Embryonic facial prominence (tissue), 1 donor: ENCODE data around the gene CSAG1.
"Not testable (repeated sequence)": the region's sequence is repeated elsewhere in the genome, so short reads cannot be mapped to it uniquely, and the experiment has no call there.

Experiments used
- DNase-seq: peaks from one replicate; pipeline ENCODE4 v3.0.0-alpha.2; 2016; ENCODE audit errors: extremely low spot score

CSAG1 gene

GRCh38 chrX:152700390-152700789 lies 33.1 kb downstream of the CSAG1 start:
- not testable (repeated sequence) for DNase-seq

GRCh38 chrX:152697952-152698931 lies 35.3 kb downstream of the CSAG1 start, which contains the start of gene MAGEA3:
Gene MAGEA3, plus strand, starts transcription at chrX:152698794. Its CDS starts 2,039 bp downstream, at chrX:152700833.
- DNase-seq: not testable (repeated sequence)

- not testable (repeated sequence) for DNase-seq
These were observed 52.5 kb downstream of the CSAG1 start for GRCh38 chrX:152681012-152681411.
